ENCODE results near the gene IRF2BP2. TPM values are rescaled to one million over a fixed set of nuclear protein-coding genes. Genes with fewer than 3 reads are reported as not detected.

The IRF2BP2 gene
- total and polyA plus RNA-seq, 2 of the 13 experiments (the other 11 are each of a cell fraction or from before 2014, with no cell fraction given): 140 to 147 TPM

DNA sequence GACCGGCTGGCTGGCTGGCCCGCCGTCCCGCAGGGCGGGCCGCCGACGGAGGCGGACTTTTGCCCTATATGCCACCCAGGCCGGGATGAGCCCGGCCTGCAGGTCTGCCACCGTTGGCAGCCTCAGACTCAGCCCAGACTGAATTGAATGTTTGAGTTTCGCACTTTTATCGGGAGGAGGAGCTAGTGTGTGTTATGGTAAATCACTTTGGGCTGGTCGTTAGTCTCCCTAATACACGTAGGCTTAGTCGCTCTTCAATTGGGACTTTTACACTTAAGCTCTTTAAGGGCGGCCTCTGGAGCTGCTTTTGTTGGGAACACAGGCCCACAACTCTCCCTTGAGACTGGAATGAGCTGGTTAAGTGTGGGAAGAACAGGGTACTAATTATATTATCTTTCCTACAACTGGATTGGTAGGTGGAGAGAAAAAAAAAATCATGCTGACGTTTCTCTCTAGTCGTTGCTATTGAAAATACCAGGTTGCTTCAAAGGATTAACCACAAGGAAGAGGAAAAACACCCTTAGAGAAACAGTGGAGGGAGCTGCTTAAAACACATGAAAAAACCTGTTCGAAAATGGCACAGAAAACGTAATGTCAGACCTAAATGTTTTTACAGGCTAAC is 1.4 kb upstream of the IRF2BP2 start (continued):
- TF ChIP-seq ZNF646 (CRISPR knock-in tag; IDR thresholded peaks at IDR 0.05) (peak; percentile 14; the same call in 1 of the 2 replicates), PLRG1 (conservative IDR thresholded peaks at IDR 0.05) (no peak), SAFB2 (CRISPR knock-in tag; IDR thresholded peaks at IDR 0.05; ENCODE audit: borderline replicate concordance, low read depth) (no peak), SMC3 (IDR thresholded peaks at IDR 0.05; ENCODE audit: low read length) (peak; percentile 18), GLMP (CRISPR knock-in tag; IDR thresholded peaks at IDR 0.05; ENCODE audit: borderline replicate concordance) (no peak), IKZF5 (CRISPR knock-in tag; IDR thresholded peaks at IDR 0.05) (peak; percentile 63), ZZZ3 (CRISPR knock-in tag; IDR thresholded peaks at IDR 0.05; ENCODE audit: borderline replicate concordance) (no peak), ZNF841 (CRISPR knock-in tag; IDR thresholded peaks at IDR 0.05; ENCODE audit: borderline replicate concordance) (no peak), NAIF1 (CRISPR knock-in tag; IDR thresholded peaks at IDR 0.05; ENCODE audit: borderline replicate concordance) (peak; percentile 64; the same call in 1 of the 2 replicates), ZNF749 (CRISPR knock-in tag; IDR thresholded peaks at IDR 0.05; ENCODE audit: borderline replicate concordance) (no peak), ZNF263 (CRISPR knock-in tag; IDR thresholded peaks at IDR 0.05) (no peak; the same call in 1 of the 2 replicates), ZNF839 (CRISPR knock-in tag; IDR thresholded peaks at IDR 0.05; ENCODE audit: borderline replicate concordance) (no peak), ZMAT3 (CRISPR knock-in tag; conservative IDR thresholded peaks at IDR 0.05) (no peak)
- TF ChIP-seq, protein P1, sequence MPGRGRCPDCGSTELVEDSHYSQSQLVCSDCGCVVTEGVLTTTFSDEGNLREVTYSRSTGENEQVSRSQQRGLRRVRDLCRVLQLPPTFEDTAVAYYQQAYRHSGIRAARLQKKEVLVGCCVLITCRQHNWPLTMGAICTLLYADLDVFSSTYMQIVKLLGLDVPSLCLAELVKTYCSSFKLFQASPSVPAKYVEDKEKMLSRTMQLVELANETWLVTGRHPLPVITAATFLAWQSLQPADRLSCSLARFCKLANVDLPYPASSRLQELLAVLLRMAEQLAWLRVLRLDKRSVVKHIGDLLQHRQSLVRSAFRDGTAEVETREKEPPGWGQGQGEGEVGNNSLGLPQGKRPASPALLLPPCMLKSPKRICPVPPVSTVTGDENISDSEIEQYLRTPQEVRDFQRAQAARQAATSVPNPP (CRISPR knock-in tag; IDR thresholded peaks at IDR 0.05): no peak
- TF ChIP-seq, protein P2, sequence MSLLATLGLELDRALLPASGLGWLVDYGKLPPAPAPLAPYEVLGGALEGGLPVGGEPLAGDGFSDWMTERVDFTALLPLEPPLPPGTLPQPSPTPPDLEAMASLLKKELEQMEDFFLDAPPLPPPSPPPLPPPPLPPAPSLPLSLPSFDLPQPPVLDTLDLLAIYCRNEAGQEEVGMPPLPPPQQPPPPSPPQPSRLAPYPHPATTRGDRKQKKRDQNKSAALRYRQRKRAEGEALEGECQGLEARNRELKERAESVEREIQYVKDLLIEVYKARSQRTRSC (CRISPR knock-in tag; IDR thresholded peaks at IDR 0.05; ENCODE audit: low read depth): no peak
- TF ChIP-seq, protein P3, sequence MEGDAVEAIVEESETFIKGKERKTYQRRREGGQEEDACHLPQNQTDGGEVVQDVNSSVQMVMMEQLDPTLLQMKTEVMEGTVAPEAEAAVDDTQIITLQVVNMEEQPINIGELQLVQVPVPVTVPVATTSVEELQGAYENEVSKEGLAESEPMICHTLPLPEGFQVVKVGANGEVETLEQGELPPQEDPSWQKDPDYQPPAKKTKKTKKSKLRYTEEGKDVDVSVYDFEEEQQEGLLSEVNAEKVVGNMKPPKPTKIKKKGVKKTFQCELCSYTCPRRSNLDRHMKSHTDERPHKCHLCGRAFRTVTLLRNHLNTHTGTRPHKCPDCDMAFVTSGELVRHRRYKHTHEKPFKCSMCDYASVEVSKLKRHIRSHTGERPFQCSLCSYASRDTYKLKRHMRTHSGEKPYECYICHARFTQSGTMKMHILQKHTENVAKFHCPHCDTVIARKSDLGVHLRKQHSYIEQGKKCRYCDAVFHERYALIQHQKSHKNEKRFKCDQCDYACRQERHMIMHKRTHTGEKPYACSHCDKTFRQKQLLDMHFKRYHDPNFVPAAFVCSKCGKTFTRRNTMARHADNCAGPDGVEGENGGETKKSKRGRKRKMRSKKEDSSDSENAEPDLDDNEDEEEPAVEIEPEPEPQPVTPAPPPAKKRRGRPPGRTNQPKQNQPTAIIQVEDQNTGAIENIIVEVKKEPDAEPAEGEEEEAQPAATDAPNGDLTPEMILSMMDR (CRISPR knock-in tag; IDR thresholded peaks at IDR 0.05): peak; percentile 32; the same call in 1 of the 2 replicates

Measured in HepG2 (cell line).